Activated CD8-positive, alpha-beta T cell treated with anti-CD3 and anti-CD28 coated beads for 36 hours (primary cell): ENCODE measurements around the gene POLA1. TPM values are rescaled to one million over a fixed set of nuclear protein-coding genes. Genes with fewer than 3 reads are reported as not detected.

Source experiments
- ATAC-seq: fragments of 200-7000 bp; cut with Tn5 transposase; one replicate; pipeline ENCODE4 v1.10.0; 2021; ENCODE audit warnings: mild to moderate bottlenecking, moderate library complexity
- CTCF ChIA-PET: fragments of 350-600 bp; sonication (Branson Sonifier 250); formaldehyde crosslinking; loops from one replicate; lab custom pipeline; 2021; ENCODE audit warnings: antibody characterized with exemption; lab: Charles Lee
- POLR2A ChIA-PET: fragments of 350-600 bp; sonication (Branson Sonifier 250); formaldehyde crosslinking; loops from one replicate; lab custom pipeline; 2021; ENCODE audit warnings: antibody characterized with exemption; lab: Charles Lee
- DNase-seq: peaks from one replicate; pipeline ENCODE4 v3.0.0-alpha.2; 2020
- H3K27ac Mint-ChIP-seq: one replicate; pipeline ENCODE4 v1.8.0; 2021; ENCODE audit warnings: mild to moderate bottlenecking, mixed read lengths
- H3K27me3 Mint-ChIP-seq: one replicate; pipeline ENCODE4 v1.8.0; 2021; ENCODE audit warnings: mixed read lengths
- H3K36me3 Mint-ChIP-seq: one replicate; pipeline ENCODE4 v1.8.0; 2021; ENCODE audit warnings: low read depth, mixed read lengths
- H3K4me1 Mint-ChIP-seq: one replicate; pipeline ENCODE4 v1.8.0; 2021; ENCODE audit warnings: low read depth, mixed read lengths
- H3K4me3 Mint-ChIP-seq: one replicate; pipeline ENCODE4 v1.8.0; 2021; ENCODE audit warnings: mild to moderate bottlenecking, moderate library complexity, mixed read lengths
- H3K9me3 Mint-ChIP-seq: one replicate; pipeline ENCODE4 v1.8.0; 2021; ENCODE audit warnings: mixed read lengths
- intact Hi-C: fragments of 100-400 bp; cut with micrococcal nuclease; formaldehyde crosslinking; loops from one replicate; pipeline ENCODE4 v1.10.0; 2022
- total RNA-seq, 2 experiments: library from RNA; stranded (reverse); gene quantifications; one replicate each; pipeline ENCODE4 v1.2.3, GENCODE V29; 2021
- TF ChIP-seq, protein P1 (sequence below): fragments of 200-600 bp; IDR thresholded peaks from one replicate; pipeline ENCODE4 v1.8.0; 2022; ENCODE audit warnings: antibody characterized with exemption, mild to moderate bottlenecking

Gene POLA1
- total RNA-seq, 2 experiments from 2014 or later: 41.4 to 42.9 TPM

DNA sequence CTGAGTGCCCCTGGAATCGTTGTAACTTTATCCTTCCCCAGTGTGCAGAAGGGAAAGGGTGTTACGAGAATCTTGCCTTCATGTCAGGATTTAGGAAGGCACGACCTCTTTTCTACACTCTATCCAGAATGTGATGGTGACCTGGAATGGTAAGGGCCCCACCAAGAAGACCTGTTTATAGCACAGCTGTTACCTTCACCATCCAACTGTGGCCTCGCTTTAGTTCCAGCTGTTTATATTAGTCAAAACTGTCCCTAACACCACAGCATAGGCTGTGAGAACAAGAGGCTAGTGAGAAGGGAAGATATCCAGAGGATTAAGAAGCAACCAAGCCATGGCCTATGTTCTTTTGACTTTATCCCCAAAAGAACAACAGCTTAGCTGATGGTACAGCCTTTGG is 294.0 kb downstream of the POLA1 start:
- Mint-ChIP-seq H3K27ac (no peak overlapping the region), H3K36me3 (peaks cover 13% of the 10 kb centered on the region), H3K4me1 (no peaks in the 10 kb centered on the region), H3K4me3 (no peak overlapping the region), H3K27me3 (no peaks in the 10 kb centered on the region), H3K9me3 (no peaks in the 10 kb centered on the region)
- ATAC-seq (no peak), DNase-seq (no peak)
- ChIA-PET CTCF (no interaction called here), POLR2A (no interaction called here)
- TF ChIP-seq, protein P1, sequence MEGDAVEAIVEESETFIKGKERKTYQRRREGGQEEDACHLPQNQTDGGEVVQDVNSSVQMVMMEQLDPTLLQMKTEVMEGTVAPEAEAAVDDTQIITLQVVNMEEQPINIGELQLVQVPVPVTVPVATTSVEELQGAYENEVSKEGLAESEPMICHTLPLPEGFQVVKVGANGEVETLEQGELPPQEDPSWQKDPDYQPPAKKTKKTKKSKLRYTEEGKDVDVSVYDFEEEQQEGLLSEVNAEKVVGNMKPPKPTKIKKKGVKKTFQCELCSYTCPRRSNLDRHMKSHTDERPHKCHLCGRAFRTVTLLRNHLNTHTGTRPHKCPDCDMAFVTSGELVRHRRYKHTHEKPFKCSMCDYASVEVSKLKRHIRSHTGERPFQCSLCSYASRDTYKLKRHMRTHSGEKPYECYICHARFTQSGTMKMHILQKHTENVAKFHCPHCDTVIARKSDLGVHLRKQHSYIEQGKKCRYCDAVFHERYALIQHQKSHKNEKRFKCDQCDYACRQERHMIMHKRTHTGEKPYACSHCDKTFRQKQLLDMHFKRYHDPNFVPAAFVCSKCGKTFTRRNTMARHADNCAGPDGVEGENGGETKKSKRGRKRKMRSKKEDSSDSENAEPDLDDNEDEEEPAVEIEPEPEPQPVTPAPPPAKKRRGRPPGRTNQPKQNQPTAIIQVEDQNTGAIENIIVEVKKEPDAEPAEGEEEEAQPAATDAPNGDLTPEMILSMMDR: no peak
- intact Hi-C loops: no loop called here

DNA sequence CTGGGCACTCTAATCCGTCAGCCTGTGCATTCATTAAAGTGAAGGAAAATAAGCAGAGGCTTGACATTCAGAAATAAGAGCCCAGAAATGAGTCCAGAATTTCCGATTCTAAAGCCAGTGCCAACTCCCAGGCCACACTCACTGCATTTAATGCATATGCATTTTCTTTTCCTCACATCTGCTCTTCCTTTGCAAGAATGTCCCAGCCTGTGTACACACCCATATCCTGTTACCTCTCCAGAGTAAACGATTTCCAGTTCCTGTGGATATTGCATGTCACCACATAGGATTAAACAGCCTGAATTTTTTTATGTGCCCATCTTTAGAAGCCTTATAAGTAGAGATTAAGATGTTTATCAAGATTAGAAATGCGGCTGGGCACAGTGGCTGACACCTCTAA is 294.6 kb downstream of the POLA1 start:
- DNase-seq (no peak), ATAC-seq (no peak)
- intact Hi-C loops: no loop called here
- no peaks in the 10 kb centered on the region for H3K27me3 Mint-ChIP-seq
- H3K4me1 Mint-ChIP-seq: no peaks in the 10 kb centered on the region
- H3K9me3 Mint-ChIP-seq: no peaks in the 10 kb centered on the region
- no peak overlapping the region for H3K4me3 Mint-ChIP-seq
- H3K36me3 Mint-ChIP-seq: peaks cover 13% of the 10 kb centered on the region
- CTCF ChIA-PET: no interaction called here
- TF ChIP-seq, protein P1: no peak
- no peak overlapping the region for H3K27ac Mint-ChIP-seq
- POLR2A ChIA-PET: no interaction called here

DNA sequence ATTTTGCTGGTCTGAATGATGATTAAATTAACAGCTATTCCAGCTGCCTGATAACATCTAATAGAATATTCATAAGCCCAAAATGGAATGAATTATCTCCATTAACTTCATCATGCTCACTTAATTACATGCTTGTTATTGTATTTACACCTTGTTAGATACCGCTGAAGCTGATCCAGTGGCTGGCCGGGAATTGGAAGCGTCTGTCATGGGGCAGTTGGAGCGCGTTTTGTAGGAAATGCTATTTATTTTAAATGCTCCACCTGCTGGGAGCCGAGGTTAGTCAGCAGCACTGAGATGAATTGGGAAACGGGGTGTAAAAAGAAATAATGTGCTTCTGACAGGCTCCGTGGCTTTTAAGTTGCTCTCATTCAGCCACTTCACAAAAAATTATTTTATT is 296.8 kb downstream of the POLA1 start:
- POLR2A ChIA-PET: no interaction called here
- H3K36me3 Mint-ChIP-seq: peaks cover 12% of the 10 kb centered on the region
- intact Hi-C loops: no loop called here
- no peak for DNase-seq
- no peaks in the 10 kb centered on the region for H3K4me1 Mint-ChIP-seq
- H3K27ac Mint-ChIP-seq: no peak overlapping the region
- H3K4me3 Mint-ChIP-seq: no peak overlapping the region
- ATAC-seq: no peak
- TF ChIP-seq, protein P1: no peak
- no peaks in the 10 kb centered on the region for H3K27me3 Mint-ChIP-seq
- CTCF ChIA-PET: no interaction called here
- no peaks in the 10 kb centered on the region for H3K9me3 Mint-ChIP-seq

DNA sequence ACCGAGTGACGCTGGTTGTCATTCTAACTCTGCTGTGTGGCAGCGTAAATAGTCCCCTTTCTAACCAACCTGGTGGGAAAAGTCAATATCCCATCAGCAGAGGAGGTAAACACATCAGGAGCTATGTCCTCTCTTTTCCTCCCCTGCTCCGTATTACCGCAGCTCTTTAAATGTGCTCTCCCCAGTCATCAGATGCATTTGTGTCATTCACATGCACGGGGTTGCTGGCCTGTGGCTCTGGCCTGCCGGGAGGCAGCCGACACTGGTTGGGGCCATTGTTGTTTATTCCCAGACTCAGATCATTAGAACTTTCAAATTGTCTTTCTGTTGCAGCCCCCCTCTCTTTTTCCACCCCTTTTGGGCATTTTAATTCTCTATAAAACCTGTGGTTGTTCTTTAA is 300.2 kb downstream of the POLA1 start:
- ATAC-seq (no peak), DNase-seq (no peak)
- ChIA-PET CTCF (no interaction called here), POLR2A (no interaction called here)
- H3K9me3 Mint-ChIP-seq: no peaks in the 10 kb centered on the region
- no peaks in the 10 kb centered on the region for H3K4me1 Mint-ChIP-seq
- TF ChIP-seq, protein P1: no peak
- H3K36me3 Mint-ChIP-seq: peaks cover 2% of the 10 kb centered on the region
- no peak overlapping the region for H3K4me3 Mint-ChIP-seq
- intact Hi-C loops: no loop called here
- H3K27ac Mint-ChIP-seq: no peak overlapping the region
- H3K27me3 Mint-ChIP-seq: no peaks in the 10 kb centered on the region

DNA sequence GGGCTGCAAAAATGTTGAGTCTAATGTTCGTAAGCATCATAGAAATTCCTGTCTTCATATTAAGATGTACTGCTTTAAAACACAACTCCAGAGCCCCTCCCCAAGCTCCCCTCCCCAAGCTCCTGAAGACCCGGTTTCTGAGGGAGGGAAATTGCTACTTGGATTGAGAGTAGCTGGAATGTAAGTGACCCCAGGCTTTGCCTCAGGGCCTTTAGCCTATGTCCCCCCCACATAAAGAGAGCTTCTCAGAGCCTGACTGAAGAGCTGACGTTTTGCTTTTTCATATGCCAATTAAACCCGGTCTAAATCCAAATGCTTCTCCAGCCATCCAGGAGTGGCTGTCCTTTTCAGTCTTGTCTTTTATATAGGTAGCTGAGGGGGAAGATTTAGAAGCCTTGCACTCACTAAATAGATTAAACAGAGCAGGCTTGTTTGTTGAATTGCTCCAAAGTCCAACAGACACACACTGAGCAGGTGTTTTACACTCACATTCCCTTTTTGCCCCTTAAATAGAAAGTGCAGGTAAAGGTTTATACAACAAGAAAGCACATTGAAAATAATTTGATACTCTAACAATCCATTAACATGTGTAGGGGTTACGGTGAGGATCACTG is 302.5 kb downstream of the POLA1 start:
- intact Hi-C loops: no loop called here
- DNase-seq: no peak
- Mint-ChIP-seq H3K4me1 (no peaks in the 10 kb centered on the region), H3K4me3 (no peak overlapping the region), H3K27ac (no peak overlapping the region), H3K36me3 (peaks cover 2% of the 10 kb centered on the region), H3K9me3 (no peaks in the 10 kb centered on the region), H3K27me3 (peaks cover 1% of the 10 kb centered on the region)
- ChIA-PET POLR2A (no interaction called here), CTCF (no interaction called here)
- no peak for ATAC-seq
- TF ChIP-seq, protein P1: no peak
